HG02885 (cell line): ENCODE data around the gene MTRF1L.
A peak's percentile ranks its signal among the peaks of the same experiment; 100 is the strongest.
"Not testable (repeated sequence)": the region's sequence is repeated elsewhere in the genome, so short reads cannot be mapped to it uniquely, and the experiment has no call there.

ENCODE experiments used
- ATAC-seq: cut with Tn5 transposase; IDR thresholded peaks from one replicate; pipeline ENCODE4 v1.9.1; 2021; ENCODE audit warnings: mild to moderate bottlenecking; ENCODE audit not compliant: unreplicated experiment, poor library complexity

MTRF1L gene

GRCh38 chr6:152976749-152977148 lies 25.8 kb downstream of the MTRF1L start:
- ATAC-seq = no peak

- no peak for ATAC-seq
These were observed 27.1 kb downstream of the MTRF1L start for GRCh38 chr6:152975204-152975915.

GRCh38 chr6:152973916-152974315 lies 28.6 kb downstream of the MTRF1L start:
- ATAC-seq = no peak

GRCh38 chr6:152969688-152970418 lies 32.7 kb downstream of the MTRF1L start:
- ATAC-seq = no peak

GRCh38 chr6:152966168-152966894 lies 36.2 kb downstream of the MTRF1L start:
- not testable (repeated sequence) for ATAC-seq

GRCh38 chr6:152959333-152959732 lies 43.2 kb downstream of the MTRF1L start:
- ATAC-seq = no peak

GRCh38 chr6:152957796-152958195 lies 44.7 kb downstream of the MTRF1L start:
- no peak for ATAC-seq

GRCh38 chr6:152954443-152954842 lies 48.1 kb downstream of the MTRF1L start:
- ATAC-seq = peak; percentile 69

GRCh38 chr6:152952866-152953509 lies 49.5 kb downstream of the MTRF1L start:
- no peak for ATAC-seq

- ATAC-seq = no peak
These were observed 50.5 kb downstream of the MTRF1L start for GRCh38 chr6:152952045-152952444.

GRCh38 chr6:152950240-152950639 lies 52.3 kb downstream of the MTRF1L start:
- no peak for ATAC-seq

GRCh38 chr6:152948150-152948768 lies 54.2 kb downstream of the MTRF1L start:
- ATAC-seq = peak; percentile 82

- ATAC-seq = no peak
These were observed 55.5 kb downstream of the MTRF1L start for GRCh38 chr6:152946995-152947394.

GRCh38 chr6:152946484-152946883 lies 56.0 kb downstream of the MTRF1L start:
- no peak for ATAC-seq

GRCh38 chr6:152943260-152943897 lies 59.1 kb downstream of the MTRF1L start:
- ATAC-seq = no peak

- no peak for ATAC-seq
These were observed 60.1 kb downstream of the MTRF1L start for GRCh38 chr6:152942319-152942869.

- ATAC-seq = no peak
These were observed 60.8 kb downstream of the MTRF1L start for GRCh38 chr6:152941746-152942145.
